Immature natural killer cell (primary cell): ENCODE data around the gene MZF1. TPM values are rescaled to one million over a fixed set of nuclear protein-coding genes. Genes with fewer than 3 reads are reported as not detected.

Experiments
- DNase-seq, 3 donors: peaks; one replicate each; pipeline ENCODE4 v3.0.0; 2022; ENCODE audit warnings: mixed read lengths in 1 of 3
- H3K27ac Mint-ChIP-seq, 6 donors: one replicate each; pipeline ENCODE4 v1.8.0; 2020; ENCODE audit warnings: mixed read lengths in 6 of 6, mild to moderate bottlenecking in 5 of 6, inconsistent platforms in 4 of 6, moderate library complexity in 3 of 6
- H3K27me3 Mint-ChIP-seq, 3 donors: one replicate each; pipeline ENCODE4 v1.8.0; 2020 to 2021; ENCODE audit warnings: low read depth in 3 of 3, mild to moderate bottlenecking in 3 of 3, mixed read lengths in 3 of 3, moderate library complexity in 3 of 3, inconsistent platforms in 1 of 3
- H3K36me3 Mint-ChIP-seq, 3 donors: one replicate each; pipeline ENCODE4 v1.8.0; 2020; ENCODE audit warnings: mixed read lengths in 3 of 3, inconsistent platforms in 2 of 3, mild to moderate bottlenecking in 2 of 3
- H3K4me1 Mint-ChIP-seq, 2 donors: one replicate each; pipeline ENCODE4 v1.8.0; 2020; ENCODE audit warnings: inconsistent platforms in 2 of 2, mild to moderate bottlenecking in 2 of 2, mixed read lengths in 2 of 2, moderate library complexity in 1 of 2
- H3K4me3 Mint-ChIP-seq, 5 donors: one replicate each; pipeline ENCODE4 v1.8.0; 2020; ENCODE audit warnings: mild to moderate bottlenecking in 5 of 5, mixed read lengths in 5 of 5, inconsistent platforms in 3 of 5, moderate library complexity in 3 of 5
- H3K9me3 Mint-ChIP-seq, 6 donors: one replicate each; pipeline ENCODE4 v1.8.0; 2020; ENCODE audit warnings: mild to moderate bottlenecking in 6 of 6, mixed read lengths in 6 of 6, inconsistent platforms in 4 of 6, moderate library complexity in 3 of 6
- polyA plus RNA-seq, 3 donors: library from polyadenylated mRNA; unstranded; fragments of 300-500 nt; fragmentation: Illumina TruSeq; gene quantifications; one replicate each; pipeline ENCODE4 v1.2.3, GENCODE V29; 2021

The MZF1 gene
- polyA plus RNA-seq, 3 donors from 2014 or later, result 3.2 to 10.4 (median 7.1) TPM

- DNase-seq, result no peak
- Mint-ChIP-seq H3K36me3 (peaks cover 11 to 28% (median 12%) of the 10 kb centered on the region in 3 donors), H3K27ac (peak overlapping the region; percentile 95 to 99 (median 98)), H3K4me3 (peak overlapping the region; percentile 85 to 97 (median 90)), H3K4me1 (peaks cover 67 to 75% of the 10 kb centered on the region in 2 donors), H3K27me3 (peaks cover 19 to 24% (median 20%) of the 10 kb centered on the region in 3 donors), H3K9me3 (no peaks in the 10 kb centered on the region)
These were observed 17.1 kb downstream of the MZF1 start for GRCh38 chr19:58555920-58556621.

GRCh38 chr19:58555369-58555885 is 17.7 kb downstream of the MZF1 start:
- Mint-ChIP-seq H3K4me3 (peak overlapping the region; percentile 95 to 97 (median 97)), H3K4me1 (peaks cover 61 to 69% of the 10 kb centered on the region in 2 donors), H3K36me3 (peaks cover 11 to 28% (median 15%) of the 10 kb centered on the region in 3 donors)

GRCh38 chr19:58554494-58555368 is 18.4 kb downstream of the MZF1 start, which contains the start of gene CHMP2A:
TSS of gene CHMP2A (minus strand) at chr19:58555105. CDS start at chr19:58554212, 893 bp downstream.
- peak; percentile 98 to 99 (median 98) for DNase-seq
- Mint-ChIP-seq H3K9me3 (no peaks in the 10 kb centered on the region), H3K4me1 (peaks cover 56 to 62% of the 10 kb centered on the region in 2 donors), H3K27me3 (peaks cover 22 to 24% (median 22%) of the 10 kb centered on the region in 3 donors), H3K27ac (peak within 1 kb of the TSS; percentile 97 to 99 (median 98)), H3K4me3 (peak within 1 kb of the TSS; percentile 95 to 97 (median 97)), H3K36me3 (peaks cover 13 to 30% (median 15%) of the 10 kb centered on the region in 3 donors)

More at GRCh38 chr19:58555369-58555885, 17.7 kb downstream of the MZF1 start:
- Mint-ChIP-seq H3K27me3 (peaks cover 19 to 24% (median 22%) of the 10 kb centered on the region in 3 donors), H3K9me3 (no peaks in the 10 kb centered on the region), H3K27ac (peak overlapping the region; percentile 97 to 99 (median 98))
- DNase-seq, result no peak

- Mint-ChIP-seq H3K27me3 (peaks cover 17 to 22% (median 20%) of the 10 kb centered on the region in 3 donors), H3K9me3 (no peaks in the 10 kb centered on the region), H3K4me1 (peaks cover 48 to 54% of the 10 kb centered on the region in 2 donors)
These were observed 19.2 kb downstream of the MZF1 start for GRCh38 chr19:58553799-58554493.

GRCh38 chr19:58552655-58553054 is 20.5 kb downstream of the MZF1 start:
- DNase-seq, result no peak
- Mint-ChIP-seq H3K9me3 (no peaks in the 10 kb centered on the region), H3K27ac (peak overlapping the region; percentile 35 to 82 (median 67)), H3K36me3 (peaks cover 15 to 37% (median 17%) of the 10 kb centered on the region in 3 donors), H3K4me1 (peaks cover 46% of the 10 kb centered on the region in 2 donors), H3K27me3 (peaks cover 13 to 17% (median 14%) of the 10 kb centered on the region in 3 donors), H3K4me3 (peak overlapping the region; percentile 21 to 62 (median 33))

More at GRCh38 chr19:58553799-58554493, 19.2 kb downstream of the MZF1 start:
- Mint-ChIP-seq H3K4me3 (peak overlapping the region; percentile 94 to 97 (median 97)), H3K36me3 (peaks cover 13 to 30% (median 15%) of the 10 kb centered on the region in 3 donors), H3K27ac (peak overlapping the region; percentile 97 to 99 (median 98))
- DNase-seq, result no peak

GRCh38 chr19:58551577-58552471 is 21.3 kb downstream of the MZF1 start:
- Mint-ChIP-seq H3K36me3 (peaks cover 15 to 41% (median 17%) of the 10 kb centered on the region in 3 donors), H3K9me3 (no peaks in the 10 kb centered on the region), H3K27me3 (peaks cover 10 to 17% (median 14%) of the 10 kb centered on the region in 3 donors), H3K4me1 (peaks cover 40 to 46% of the 10 kb centered on the region in 2 donors), H3K4me3 (peak overlapping the region in 1 of 5 donors; percentile 21), H3K27ac (peak overlapping the region in 4 of 6 donors; percentile 23 to 82 (median 64))
- DNase-seq, result no peak

- no peak for DNase-seq
- Mint-ChIP-seq H3K27ac (peak overlapping the region in 3 of 6 donors; percentile 55 to 74 (median 66)), H3K27me3 (peaks cover 14 to 22% (median 14%) of the 10 kb centered on the region in 3 donors), H3K4me1 (peaks cover 40 to 46% of the 10 kb centered on the region in 2 donors), H3K9me3 (no peaks in the 10 kb centered on the region), H3K36me3 (peaks cover 17 to 37% (median 19%) of the 10 kb centered on the region in 3 donors), H3K4me3 (no peak overlapping the region)
These were observed 22.0 kb downstream of the MZF1 start for GRCh38 chr19:58551123-58551497.

- Mint-ChIP-seq H3K4me3 (no peak overlapping the region), H3K4me1 (peaks cover 44 to 51% of the 10 kb centered on the region in 2 donors), H3K27ac (peak overlapping the region in 4 of 6 donors; percentile 50 to 74 (median 60)), H3K27me3 (peaks cover 18 to 27% (median 19%) of the 10 kb centered on the region in 3 donors), H3K9me3 (no peaks in the 10 kb centered on the region), H3K36me3 (peaks cover 17 to 38% (median 19%) of the 10 kb centered on the region in 3 donors)
- no peak for DNase-seq
These were observed 22.6 kb downstream of the MZF1 start for GRCh38 chr19:58550362-58551122.

GRCh38 chr19:58549664-58550361 is 23.3 kb downstream of the MZF1 start:
- Mint-ChIP-seq H3K4me3 (no peak overlapping the region), H3K9me3 (no peaks in the 10 kb centered on the region), H3K27me3 (peaks cover 19 to 25% (median 19%) of the 10 kb centered on the region in 3 donors), H3K27ac (peak overlapping the region in 2 of 6 donors; percentile 45 to 64), H3K4me1 (peaks cover 43 to 50% of the 10 kb centered on the region in 2 donors), H3K36me3 (peaks cover 17 to 32% (median 19%) of the 10 kb centered on the region in 3 donors)
- DNase-seq, result no peak

- Mint-ChIP-seq H3K4me1 (peaks cover 36 to 45% of the 10 kb centered on the region in 2 donors), H3K27me3 (peaks cover 20 to 25% (median 22%) of the 10 kb centered on the region in 3 donors), H3K27ac (no peak overlapping the region), H3K36me3 (peaks cover 17 to 32% (median 19%) of the 10 kb centered on the region in 3 donors), H3K9me3 (no peaks in the 10 kb centered on the region), H3K4me3 (no peak overlapping the region)
- no peak for DNase-seq
These were observed 24.1 kb downstream of the MZF1 start for GRCh38 chr19:58548859-58549663.
